Nephron (organoid): ENCODE measurements around the gene RBM15B.
A peak's percentile ranks its signal among the peaks of the same experiment; 100 is the strongest.

ENCODE experiments used
- H3K27ac Mint-ChIP-seq, 3 experiments: 2 replicates each; pipeline ENCODE4 v1.8.0; 2020; ENCODE audit warnings: mixed read lengths in 3 of 3, mild to moderate bottlenecking in 2 of 3, moderate library complexity in 1 of 3
- H3K27me3 Mint-ChIP-seq: 2 replicates; pipeline ENCODE4 v1.8.0; 2021; ENCODE audit warnings: low read depth, mild to moderate bottlenecking, moderate library complexity, mixed read lengths
- H3K36me3 Mint-ChIP-seq: 2 replicates; pipeline ENCODE4 v1.8.0; 2020; ENCODE audit warnings: low read depth, mixed read lengths
- H3K4me1 Mint-ChIP-seq: 2 replicates; pipeline ENCODE4 v1.8.0; 2020; ENCODE audit warnings: mixed read lengths
- H3K4me3 Mint-ChIP-seq, 3 experiments: 2 replicates each; pipeline ENCODE4 v1.8.0; 2020; ENCODE audit warnings: mild to moderate bottlenecking in 3 of 3, mixed read lengths in 3 of 3, moderate library complexity in 2 of 3
- H3K9me3 Mint-ChIP-seq: 2 replicates; pipeline ENCODE4 v1.8.0; 2020; ENCODE audit warnings: mixed read lengths
- TF ChIP-seq, protein P1 (sequence below), 3 experiments: fragments of 200-600 bp; sonication (generic); IDR thresholded peaks; one replicate each; pipeline ENCODE4 v1.5.0; 2021; ENCODE audit warnings: antibody characterized with exemption in 3 of 3; ENCODE audit not compliant: unreplicated experiment in 3 of 3

RBM15B gene

DNA sequence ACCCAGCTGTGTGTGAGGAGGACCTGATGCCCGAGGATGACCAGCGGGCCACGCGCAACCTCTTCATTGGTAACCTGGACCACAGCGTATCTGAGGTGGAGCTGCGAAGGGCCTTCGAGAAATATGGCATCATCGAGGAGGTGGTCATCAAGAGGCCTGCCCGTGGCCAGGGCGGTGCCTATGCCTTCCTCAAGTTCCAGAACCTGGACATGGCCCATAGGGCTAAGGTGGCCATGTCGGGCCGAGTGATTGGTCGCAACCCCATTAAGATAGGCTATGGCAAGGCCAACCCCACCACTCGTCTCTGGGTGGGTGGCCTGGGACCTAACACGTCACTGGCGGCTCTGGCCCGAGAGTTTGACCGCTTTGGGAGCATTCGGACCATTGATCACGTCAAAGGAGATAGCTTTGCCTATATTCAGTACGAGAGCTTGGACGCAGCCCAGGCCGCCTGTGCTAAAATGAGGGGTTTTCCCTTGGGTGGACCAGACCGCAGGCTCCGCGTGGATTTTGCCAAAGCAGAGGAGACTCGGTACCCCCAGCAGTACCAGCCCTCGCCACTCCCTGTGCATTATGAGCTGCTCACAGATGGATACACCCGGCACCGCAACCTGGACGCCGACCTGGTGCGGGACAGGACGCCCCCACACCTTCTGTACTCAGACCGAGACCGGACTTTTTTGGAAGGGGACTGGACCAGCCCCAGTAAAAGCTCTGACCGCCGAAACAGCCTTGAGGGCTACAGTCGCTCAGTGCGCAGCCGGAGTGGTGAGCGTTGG, 1.5 kb downstream of the RBM15B start:
- Mint-ChIP-seq H3K4me1 (peaks cover 53% of the 10 kb centered on the region), H3K4me3 (peak overlapping the region; percentile 85 to 87 (median 85)), H3K27me3 (no peaks in the 10 kb centered on the region), H3K36me3 (peaks cover 65% of the 10 kb centered on the region), H3K9me3 (no peaks in the 10 kb centered on the region), H3K27ac (peak overlapping the region in 1 of 3 experiments; percentile 79)
- TF ChIP-seq, protein P1, sequence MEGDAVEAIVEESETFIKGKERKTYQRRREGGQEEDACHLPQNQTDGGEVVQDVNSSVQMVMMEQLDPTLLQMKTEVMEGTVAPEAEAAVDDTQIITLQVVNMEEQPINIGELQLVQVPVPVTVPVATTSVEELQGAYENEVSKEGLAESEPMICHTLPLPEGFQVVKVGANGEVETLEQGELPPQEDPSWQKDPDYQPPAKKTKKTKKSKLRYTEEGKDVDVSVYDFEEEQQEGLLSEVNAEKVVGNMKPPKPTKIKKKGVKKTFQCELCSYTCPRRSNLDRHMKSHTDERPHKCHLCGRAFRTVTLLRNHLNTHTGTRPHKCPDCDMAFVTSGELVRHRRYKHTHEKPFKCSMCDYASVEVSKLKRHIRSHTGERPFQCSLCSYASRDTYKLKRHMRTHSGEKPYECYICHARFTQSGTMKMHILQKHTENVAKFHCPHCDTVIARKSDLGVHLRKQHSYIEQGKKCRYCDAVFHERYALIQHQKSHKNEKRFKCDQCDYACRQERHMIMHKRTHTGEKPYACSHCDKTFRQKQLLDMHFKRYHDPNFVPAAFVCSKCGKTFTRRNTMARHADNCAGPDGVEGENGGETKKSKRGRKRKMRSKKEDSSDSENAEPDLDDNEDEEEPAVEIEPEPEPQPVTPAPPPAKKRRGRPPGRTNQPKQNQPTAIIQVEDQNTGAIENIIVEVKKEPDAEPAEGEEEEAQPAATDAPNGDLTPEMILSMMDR (IDR thresholded peaks at IDR 0.05; ENCODE audit: unreplicated experiment in 3 of 3) = no peak

DNA sequence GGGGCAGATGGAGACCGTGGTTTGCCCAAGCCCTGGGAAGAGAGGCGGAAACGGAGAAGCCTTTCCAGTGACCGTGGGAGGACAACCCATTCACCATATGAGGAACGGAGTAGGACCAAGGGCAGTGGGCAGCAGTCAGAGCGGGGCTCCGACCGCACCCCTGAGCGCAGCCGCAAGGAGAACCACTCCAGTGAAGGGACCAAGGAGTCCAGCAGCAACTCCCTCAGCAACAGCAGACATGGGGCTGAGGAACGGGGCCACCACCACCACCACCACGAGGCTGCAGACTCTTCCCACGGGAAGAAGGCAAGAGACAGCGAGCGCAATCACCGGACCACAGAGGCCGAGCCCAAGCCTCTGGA, 2.0 kb downstream of the RBM15B start:
- H3K4me1 Mint-ChIP-seq = peaks cover 48% of the 10 kb centered on the region
- H3K27ac Mint-ChIP-seq = peak overlapping the region in 1 of 3 experiments; percentile 11
- TF ChIP-seq, protein P1 (IDR thresholded peaks at IDR 0.05; ENCODE audit: unreplicated experiment in 3 of 3) = no peak
- no peaks in the 10 kb centered on the region for H3K27me3 Mint-ChIP-seq
- peak overlapping the region; percentile 85 to 87 (median 85) for H3K4me3 Mint-ChIP-seq
- H3K9me3 Mint-ChIP-seq = no peaks in the 10 kb centered on the region
- peaks cover 61% of the 10 kb centered on the region for H3K36me3 Mint-ChIP-seq

DNA sequence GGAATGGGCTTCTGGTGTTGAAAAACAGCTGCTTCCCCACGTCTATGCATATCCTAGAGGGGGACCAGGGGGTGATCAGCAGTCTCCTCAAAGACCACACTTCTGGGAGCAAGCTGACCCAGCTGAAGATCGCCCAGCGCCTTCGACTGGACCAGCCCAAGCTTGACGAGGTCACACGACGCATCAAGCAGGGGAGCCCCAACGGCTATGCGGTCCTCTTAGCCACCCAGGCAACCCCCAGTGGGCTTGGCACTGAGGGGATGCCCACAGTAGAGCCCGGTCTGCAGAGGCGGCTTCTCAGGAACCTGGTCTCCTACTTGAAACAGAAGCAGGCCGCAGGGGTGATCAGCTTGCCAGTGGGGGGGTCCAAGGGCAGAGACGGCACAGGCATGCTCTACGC, 2.5 kb downstream of the RBM15B start:
- TF ChIP-seq, protein P1 (IDR thresholded peaks at IDR 0.05; ENCODE audit: unreplicated experiment in 3 of 3) = no peak
- no peaks in the 10 kb centered on the region for H3K9me3 Mint-ChIP-seq
- H3K4me3 Mint-ChIP-seq = peak overlapping the region; percentile 85 to 87 (median 85)
- H3K27me3 Mint-ChIP-seq = no peaks in the 10 kb centered on the region
- peaks cover 58% of the 10 kb centered on the region for H3K36me3 Mint-ChIP-seq
- H3K4me1 Mint-ChIP-seq = peaks cover 44% of the 10 kb centered on the region
- H3K27ac Mint-ChIP-seq = peak overlapping the region in 2 of 3 experiments; percentile 11 to 71

DNA sequence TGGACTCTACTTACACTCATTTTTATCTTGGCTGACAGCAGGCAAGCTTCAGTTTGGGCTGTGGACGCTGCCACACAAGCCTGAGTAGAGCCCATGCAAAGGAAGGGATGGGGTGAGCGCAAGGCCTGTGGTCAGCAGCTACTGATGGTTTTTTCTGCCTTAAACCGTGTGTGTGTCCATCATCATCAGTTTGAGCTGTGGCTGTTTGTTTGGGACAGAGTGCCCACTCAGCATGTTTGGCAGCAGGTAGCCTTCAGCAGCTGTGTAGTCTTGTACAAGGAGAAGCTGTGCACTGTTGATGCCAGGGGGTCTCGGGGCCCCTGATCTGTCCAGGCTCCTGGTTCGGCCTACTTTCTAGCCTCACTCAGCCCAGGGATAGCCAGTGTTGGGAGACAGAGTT, 3.5 kb downstream of the RBM15B start:
- Mint-ChIP-seq H3K36me3 (peaks cover 48% of the 10 kb centered on the region), H3K4me1 (peaks cover 36% of the 10 kb centered on the region), H3K4me3 (peak overlapping the region; percentile 78 to 87 (median 85)), H3K9me3 (no peaks in the 10 kb centered on the region), H3K27me3 (no peaks in the 10 kb centered on the region), H3K27ac (peak overlapping the region in 2 of 3 experiments; percentile 63 to 71)
- TF ChIP-seq, protein P1 (IDR thresholded peaks at IDR 0.05; ENCODE audit: unreplicated experiment in 3 of 3) = no peak

DNA sequence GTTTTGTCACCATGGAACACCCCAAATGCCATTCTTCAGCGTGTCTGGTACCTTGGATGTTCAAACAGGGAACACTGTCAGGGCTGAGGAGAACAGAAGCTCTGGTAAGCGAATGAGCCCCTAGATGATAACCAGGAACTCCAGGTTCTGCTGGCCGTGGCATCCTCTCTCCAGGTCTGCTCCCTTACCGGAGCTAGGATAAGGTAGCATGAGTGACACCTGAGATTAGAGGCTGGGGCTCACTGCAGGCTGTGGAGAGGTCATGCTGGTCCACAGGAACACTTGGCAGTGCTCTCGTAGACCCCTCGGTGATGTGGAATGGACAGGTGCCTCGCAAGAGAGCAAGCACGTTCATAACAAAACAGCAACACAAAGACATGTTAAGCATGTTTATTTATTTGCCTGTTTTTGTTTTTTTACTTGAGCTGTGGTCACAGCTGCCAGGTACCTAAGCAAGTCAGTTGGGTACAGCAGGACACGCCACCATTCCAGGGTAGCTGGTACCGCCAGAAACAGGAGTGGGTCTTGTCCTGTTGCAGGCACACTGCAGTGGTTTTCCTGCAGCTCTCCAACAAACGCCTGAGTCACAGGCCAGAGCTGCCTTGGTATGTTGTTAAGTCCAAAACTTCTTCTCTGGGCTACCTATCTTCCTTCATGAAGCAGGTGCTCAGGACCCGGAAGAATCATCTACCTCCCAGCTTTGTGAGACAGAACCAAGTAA, 4.6 kb downstream of the RBM15B start:
- Mint-ChIP-seq H3K9me3 (no peaks in the 10 kb centered on the region), H3K36me3 (peaks cover 46% of the 10 kb centered on the region), H3K4me3 (peak overlapping the region; percentile 53 to 85 (median 81)), H3K27me3 (no peaks in the 10 kb centered on the region), H3K27ac (peak overlapping the region; percentile 1 to 71 (median 63)), H3K4me1 (peaks cover 34% of the 10 kb centered on the region)
- TF ChIP-seq, protein P1 (IDR thresholded peaks at IDR 0.05; ENCODE audit: unreplicated experiment in 3 of 3) = no peak
